ENCODE results near the gene KLHL30.
"Not testable (repeated sequence)": the region's sequence is repeated elsewhere in the genome, so short reads cannot be mapped to it uniquely, and the experiment has no call there.

Gene KLHL30

DNA sequence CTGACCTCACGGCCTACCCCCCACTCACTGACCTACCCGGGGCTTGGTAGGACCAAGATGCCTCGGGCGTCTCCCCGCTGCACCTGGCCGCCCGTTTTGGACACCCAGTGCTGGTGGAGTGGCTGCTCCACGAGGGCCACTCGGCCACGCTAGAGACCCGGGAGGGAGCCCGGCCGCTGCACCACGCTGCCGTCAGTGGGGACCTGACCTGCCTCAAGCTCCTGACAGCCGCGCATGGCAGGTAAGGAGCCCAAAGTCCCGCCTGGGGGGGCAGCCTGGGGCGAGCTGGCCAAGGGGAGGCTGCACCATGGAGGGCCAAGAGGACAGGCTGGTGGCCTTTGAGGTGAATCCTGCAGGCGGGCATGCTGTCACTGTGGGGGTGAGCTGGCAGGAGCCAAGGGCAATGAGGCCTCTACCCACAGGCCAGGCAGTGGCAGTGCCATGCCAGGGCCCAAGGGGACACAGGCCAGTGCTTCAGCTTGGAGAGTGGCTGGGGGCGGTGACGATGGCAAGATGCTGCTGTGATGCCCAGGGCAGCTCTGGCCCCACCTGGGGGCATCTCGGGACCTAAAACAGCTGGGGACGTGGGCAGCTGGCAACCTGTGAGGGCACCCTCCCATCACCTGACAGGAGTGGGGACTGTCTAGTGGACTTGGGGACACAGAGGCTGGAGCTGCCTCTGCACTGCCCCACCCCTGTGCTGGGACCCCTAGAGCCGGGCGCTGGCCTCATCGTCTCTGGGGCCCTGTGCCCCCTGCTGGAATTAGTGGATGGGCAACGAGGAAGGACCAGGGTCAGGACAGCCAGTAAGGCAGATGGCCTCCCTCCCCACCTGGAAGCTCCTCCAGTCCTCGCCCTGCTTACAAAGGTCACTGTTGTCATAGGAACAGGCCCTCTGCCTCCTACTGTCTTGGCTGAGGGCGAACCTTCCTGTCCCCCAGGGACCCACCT is 36.3 kb upstream of the KLHL30 start:
- DNase-seq (ENCODE audit: extremely low read depth in 1 of 2, low read depth in 1 of 2) = no peak

DNA sequence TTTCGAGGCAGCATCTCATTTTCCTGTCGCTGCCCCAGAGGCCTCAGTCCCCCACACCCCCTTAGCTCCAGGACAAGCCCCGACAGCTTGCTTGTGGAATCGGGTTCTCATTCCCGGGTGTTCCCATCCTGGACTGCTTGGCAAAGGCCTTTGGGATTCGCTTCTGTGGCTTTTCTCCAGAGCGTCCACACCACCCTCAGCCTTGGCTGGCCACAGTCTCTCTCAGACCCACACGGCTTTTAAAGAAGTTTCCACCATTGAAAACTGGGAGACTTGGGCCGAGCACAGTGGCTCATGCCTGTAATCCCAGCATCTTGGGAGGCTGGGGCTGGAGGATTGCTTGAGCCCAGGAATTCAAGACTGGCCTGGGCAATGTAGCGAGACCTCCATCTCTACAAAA is 35.6 kb upstream of the KLHL30 start:
- no peak for DNase-seq (ENCODE audit: extremely low read depth in 1 of 2, low read depth in 1 of 2)

DNA sequence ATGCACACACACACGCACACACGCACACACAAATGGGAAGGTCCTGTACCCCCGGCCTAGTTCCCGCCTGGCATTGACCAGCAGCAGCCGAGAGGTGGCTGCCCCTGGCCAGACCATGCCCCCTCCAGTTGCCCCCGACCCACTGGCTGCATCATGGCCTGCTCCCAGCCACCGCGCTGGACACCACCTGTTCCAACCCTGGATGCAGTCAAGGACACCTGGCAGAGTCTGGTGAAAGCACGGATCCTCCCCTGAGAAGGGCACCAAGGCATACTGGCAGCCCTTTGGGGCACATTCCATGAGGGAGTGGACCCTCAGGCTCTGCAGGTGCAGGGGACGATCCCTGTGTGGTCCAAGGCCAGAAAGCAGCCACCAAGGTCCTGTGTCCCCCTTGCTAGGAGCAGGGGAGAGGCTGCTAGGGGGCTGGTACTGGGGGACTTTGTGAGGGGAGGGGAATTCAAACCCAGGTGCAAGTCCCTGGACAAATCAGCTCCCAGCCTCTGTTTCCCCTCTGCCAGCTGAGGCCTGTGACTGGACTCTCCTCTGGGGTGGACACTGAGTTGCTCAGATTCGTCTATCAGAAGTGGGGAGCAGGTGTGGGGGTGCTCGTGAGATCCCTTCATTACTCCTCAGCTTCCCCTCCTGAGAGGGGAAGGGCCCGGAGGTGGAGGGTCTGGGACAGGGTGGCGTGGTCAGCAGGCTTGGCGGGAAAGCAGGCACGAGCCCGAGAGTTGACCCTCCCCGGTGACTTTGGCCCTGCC is 34.8 kb upstream of the KLHL30 start:
- no peak for DNase-seq (ENCODE audit: extremely low read depth in 1 of 2, low read depth in 1 of 2)

DNA sequence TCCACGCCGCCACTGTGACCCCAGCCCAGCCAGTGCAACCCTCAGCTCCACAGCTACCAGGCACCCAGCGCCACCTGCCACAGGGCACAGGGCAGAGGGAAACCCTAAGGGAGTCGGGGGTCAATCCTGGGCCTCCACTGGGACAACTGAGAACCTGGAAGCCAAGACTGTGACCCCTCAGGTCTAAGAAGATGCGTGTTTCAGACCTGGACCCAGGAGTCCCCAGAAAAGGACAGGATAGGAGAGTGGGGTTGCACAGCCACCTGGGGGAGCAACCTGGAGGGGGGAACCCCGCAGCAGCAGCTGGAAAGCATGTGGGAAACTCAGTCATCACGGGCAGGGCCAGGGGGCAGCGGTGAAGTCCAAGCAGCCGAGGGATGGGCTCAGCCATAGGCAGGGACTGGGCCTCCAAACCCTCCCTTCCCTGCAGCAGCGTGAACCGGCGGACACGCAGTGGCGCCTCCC is 34.2 kb upstream of the KLHL30 start:
- no peak for DNase-seq (ENCODE audit: extremely low read depth in 1 of 2, low read depth in 1 of 2)

DNA sequence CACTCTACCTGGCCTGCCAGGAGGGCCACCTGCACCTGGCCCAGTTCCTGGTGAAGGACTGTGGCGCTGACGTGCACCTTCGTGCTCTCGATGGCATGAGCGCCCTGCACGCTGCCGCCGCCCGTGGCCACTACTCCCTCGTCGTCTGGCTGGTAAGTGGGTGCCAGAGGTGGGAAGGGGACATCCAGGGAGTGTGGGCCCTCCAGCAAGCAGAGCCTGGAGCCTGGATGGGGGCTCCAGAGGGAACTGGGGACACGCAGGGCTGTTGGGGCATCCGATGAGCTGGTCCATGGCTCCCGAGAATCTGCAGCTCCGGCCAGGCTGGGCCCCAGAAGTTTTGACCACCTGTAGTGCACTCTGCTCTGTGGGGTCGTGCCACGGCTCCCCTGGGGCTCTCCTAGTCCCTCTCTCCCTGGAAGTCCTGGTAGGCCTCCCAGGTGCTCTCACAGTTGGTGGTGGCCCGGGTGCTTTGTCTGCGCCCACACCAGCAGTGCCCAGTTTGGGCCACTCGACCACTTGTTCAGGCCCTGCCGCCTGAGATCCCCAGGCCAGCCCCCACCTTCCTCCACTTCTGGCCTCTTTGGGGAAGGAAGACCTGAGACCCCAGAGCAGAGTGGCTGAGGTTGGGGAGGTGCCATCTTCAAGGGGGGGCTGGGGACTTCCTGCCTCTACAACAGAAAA is 33.6 kb upstream of the KLHL30 start:
- no peak for DNase-seq (ENCODE audit: extremely low read depth in 1 of 2, low read depth in 1 of 2)

DNA sequence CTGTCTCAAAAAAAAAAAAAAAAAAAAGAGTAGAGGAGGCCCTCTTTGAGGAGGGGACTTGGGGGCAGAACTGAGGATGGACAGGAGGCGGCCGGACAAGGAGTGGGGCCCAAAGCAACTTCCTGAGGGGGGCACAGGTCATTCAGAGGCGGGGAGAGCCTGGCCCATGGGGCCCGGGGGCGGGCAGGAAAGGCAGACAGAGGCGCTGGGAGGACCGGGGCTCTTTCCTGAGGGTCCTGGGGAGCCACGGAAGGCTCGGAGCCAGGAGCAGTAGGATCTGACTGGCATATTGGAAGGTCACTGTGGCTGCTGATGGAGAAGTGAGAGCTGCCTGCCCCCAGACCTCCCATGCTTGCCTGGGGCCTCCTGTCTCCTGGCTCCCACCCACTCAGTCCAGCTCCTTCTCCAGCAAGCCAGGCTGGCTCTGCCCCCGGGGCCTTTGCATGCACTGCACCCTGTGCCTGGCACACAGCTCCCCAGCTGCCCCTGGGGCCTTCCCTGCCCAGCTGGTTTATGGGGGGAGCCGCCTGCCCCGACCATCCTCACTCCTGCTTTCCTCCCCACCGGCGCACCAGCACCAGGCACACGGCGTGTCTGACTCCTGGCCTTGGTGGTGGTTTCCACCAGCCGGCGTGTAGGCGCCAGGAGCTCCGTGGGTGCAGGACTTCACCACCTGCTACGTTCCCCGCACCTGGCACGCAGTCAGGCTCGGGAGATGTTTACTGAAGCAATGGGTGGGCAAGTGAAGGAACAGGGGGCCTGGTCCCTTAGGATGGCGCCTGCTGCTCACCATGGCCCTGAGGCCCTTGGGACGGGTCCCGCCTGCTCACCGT is 32.7 kb upstream of the KLHL30 start:
- no peak for DNase-seq (ENCODE audit: extremely low read depth in 1 of 2, low read depth in 1 of 2)

DNA sequence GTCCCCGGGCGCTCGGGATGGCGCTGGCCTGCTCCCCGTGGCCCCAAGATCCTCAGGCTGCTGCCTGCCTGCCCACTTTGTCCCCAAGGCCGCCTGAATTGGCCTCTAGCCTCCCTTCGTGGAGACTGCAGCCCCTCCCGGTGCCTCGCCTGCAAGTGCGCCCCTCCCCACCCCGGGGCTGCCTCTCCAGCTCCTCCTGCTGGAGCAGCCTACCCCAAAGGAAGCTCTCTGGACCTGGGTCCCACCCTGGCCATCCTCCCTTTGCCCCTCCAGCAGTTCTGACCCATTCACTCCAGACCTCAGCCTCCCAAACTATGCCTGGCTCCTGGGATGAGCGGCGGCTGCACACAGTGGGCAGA is 32.1 kb upstream of the KLHL30 start:
- DNase-seq (ENCODE audit: extremely low read depth in 1 of 2, low read depth in 1 of 2) = no peak

DNA sequence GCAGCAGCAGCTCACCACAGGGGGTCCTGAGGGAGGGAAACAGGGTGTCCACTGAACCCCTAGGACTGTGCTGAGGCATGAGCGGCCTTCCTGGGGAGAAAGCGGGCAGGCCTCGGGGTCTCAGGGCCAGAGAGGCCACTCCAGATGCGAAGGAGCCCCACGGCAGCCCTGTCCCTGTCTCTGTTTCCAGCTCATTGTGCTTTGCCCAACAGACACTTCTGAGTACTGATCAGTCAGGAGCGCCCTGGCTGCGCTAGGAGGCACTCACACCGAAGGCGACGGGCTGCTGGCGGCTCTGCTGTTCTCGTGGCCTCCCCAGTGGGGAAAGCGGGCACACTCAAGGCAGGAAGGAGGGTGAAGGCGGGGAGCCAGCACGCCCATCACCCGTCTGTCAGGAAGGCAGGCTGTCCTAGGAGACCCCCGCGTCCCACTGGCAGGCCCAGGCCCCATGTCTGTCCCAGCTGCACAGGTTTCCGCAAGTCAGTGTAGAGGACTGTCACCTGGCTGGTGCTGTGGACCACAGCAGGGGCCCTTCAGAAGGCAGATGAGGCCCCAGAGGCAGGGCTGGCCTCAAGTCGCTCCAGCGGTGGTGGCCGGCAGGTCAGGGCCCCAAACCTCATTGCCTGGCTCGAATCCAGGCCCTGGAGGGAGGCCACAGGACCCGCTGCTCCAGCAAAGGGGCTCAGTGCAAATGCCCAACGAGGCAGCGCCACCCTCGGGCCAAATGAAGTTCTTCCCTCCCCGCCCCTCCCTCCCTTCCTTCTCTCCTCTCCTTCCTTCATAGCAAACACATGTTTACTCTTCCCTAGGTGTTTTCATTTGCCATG is 31.6 kb upstream of the KLHL30 start:
- DNase-seq (ENCODE audit: extremely low read depth in 1 of 2, low read depth in 1 of 2) = no peak

DNA sequence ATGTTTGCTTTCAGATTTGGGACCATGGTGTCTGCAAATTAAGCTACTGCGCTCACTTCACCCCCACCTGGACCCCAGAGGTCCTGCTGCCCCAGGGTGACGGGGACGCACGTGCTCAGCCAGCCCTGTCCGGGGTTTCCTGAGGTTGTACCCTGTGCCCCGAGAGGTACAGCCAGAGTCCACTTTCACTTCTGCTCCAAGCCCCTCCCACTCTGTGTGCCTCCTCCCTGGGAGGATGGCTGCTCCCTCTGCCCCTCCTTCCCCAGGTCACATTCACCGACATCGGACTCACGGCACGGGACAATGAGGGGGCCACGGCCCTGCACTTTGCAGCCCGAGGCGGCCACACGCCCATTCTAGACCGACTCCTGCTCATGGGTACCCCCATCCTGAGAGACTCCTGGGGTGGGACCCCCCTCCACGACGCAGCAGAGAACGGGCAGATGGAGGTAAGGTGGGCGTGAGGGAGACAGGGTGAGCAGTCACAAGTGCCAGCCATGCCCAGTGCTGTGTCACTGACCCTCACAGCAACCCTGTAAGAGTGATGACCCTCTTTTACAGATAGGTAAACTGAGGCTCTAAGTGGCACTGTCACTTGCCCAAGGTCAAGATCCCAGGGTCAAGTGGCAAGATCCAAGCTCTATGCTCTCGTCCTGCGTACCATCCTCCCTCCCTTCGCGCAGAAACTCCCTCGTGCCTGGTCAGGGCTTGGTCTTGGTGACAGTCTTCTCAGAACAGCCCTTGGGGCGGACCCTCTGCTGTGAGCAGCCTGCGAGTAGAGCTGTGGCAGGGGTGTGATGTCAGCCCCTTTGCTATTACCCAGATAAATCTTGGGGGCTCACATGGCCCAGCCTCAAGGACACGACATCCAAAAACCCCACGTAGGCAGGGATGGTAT is 30.7 kb upstream of the KLHL30 start:
- no peak for DNase-seq (ENCODE audit: extremely low read depth in 1 of 2, low read depth in 1 of 2)

DNA sequence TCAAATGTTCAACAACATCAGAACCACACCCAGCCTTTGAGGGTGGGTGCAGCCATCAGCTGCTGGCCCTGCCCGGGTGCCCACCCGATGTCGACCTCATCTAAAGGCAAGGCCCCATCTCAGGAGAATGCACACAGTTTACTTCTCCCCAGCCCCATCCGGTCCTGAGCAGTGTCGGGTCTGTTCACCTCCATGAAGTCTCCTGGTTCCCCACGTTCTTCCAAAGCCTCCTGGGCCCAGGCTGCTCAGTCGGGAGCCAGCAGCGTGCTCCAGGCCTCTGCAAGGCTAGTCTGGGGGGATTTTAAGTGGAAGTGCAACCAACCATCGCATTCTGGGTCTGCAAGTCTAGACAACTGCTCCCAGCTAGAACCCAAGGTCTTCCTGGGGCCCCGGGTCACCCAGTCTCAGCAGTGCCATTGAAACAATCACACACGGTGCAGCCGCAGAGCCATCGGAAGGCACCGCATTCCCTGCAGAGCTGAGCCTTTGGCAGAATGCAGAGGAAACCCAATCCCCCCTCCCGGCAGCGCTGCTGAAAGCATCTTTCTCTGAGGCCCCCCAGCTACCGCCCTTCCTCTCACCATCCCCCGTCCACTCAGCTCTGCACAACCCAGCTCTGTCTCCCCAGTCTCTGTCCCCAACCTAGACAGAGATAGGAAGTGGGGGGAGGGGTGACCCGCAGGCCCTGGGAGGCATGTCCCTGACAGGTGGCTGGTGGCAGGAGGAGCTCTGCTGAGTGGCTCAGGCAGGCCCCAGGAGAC is 29.9 kb upstream of the KLHL30 start:
- no peak for DNase-seq (ENCODE audit: extremely low read depth in 1 of 2, low read depth in 1 of 2)

DNA sequence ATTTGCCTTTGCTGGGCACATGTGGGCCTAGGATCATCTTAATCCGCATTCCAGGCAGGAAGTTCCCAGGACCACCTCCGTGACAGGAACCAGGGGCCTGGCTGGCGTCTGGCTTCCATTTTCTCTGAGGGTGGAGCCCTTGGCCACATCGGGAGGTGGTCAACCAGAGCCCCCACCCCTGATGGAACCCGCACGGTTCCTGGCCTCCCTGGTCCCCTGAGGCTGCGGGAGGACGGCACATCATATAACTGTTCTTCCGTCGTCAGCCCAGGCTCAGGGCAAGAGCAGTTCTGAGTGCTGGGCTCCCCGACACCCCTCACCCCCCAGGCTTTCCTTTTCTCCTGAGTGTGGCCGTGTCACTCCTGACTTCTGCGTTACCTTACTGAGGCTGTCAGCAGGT is 24.9 kb upstream of the KLHL30 start:
- DNase-seq (ENCODE audit: extremely low read depth in 1 of 2, low read depth in 1 of 2) = no peak

DNA sequence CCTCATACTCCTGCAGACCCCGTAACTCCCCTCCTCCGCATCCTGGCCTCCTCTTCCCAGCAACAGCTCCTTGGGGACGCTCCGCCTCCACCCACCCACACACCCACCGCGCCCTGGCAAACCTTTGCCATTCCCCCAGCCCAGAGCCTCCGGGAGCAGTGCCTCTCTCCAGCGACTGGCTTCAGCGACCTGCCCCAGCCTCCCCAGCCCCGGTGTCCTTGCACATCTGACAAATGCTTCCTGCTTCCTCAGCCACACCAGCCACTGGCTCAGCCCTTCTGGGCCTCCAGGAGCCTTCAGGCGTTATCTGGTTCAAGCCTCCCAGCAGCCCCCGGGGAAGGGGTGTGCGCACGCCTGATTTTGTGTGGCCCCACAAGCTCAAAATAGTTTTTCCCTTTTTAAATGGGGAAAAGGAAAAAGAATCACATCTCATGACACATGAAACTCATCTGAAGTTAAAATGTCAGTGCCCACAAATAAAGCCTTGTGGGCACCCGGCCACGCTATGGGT is 24.1 kb upstream of the KLHL30 start:
- DNase-seq (ENCODE audit: extremely low read depth in 1 of 2, low read depth in 1 of 2) = no peak

DNA sequence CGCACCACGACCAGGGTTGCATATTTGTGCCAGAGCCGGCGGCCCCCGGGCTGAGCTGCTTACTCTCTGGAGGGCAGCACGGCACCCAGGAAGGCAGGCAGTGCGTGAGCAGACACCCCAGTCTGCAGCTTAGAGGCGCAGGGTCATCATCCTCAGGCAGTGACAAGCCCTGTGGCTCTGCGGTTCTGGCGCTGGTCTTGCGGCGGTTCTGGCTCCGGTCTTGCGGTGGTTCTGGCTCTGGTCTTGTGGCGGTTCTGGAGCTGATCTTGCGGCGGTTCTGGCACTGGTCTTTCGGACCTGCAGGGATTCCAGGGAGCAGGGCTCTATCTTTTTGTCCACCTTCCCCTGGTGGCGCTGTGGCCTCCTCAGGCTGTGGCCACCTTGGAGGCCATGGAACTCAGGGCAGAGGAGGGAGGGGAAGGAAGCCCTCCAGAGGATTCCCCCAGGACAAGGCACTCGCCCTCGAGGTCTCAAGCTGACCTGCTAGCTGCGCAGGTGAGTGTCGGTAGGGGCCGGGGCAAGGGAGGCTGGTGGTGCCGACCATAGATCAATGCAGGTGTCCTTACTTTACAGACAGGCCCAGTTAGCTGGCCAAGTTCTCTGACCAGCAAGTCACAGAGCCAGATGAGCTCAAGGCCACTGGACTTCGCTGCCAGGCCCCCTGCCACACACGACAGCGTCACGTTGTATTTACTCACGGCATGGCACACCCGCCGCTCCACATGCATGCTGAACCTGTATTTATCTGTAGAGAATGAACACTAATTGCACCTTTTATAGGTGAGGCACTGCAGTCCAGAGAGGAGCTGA is 23.4 kb upstream of the KLHL30 start:
- DNase-seq (ENCODE audit: extremely low read depth in 1 of 2, low read depth in 1 of 2) = no peak

DNA sequence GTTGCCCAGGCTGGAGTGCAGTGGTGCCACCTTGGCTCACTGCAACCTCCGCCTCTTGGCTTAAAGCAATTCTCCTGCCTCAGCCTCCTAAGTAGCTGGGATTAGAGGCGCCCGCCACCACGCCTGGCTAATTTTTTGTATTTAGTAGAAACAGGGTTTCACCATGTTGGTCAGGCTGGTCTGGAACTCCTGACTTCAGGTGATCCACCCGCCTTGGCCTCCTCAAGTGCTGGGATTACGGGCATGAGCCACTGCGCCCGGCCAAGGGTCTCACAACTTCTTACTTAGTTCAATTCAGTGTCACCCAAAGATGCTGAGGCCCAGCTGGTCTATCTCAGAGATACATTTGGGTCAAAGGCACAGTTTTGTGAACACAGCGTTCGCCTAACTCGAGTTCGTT is 22.8 kb upstream of the KLHL30 start:
- DNase-seq (ENCODE audit: extremely low read depth in 1 of 2, low read depth in 1 of 2) = not testable (repeated sequence)

DNA sequence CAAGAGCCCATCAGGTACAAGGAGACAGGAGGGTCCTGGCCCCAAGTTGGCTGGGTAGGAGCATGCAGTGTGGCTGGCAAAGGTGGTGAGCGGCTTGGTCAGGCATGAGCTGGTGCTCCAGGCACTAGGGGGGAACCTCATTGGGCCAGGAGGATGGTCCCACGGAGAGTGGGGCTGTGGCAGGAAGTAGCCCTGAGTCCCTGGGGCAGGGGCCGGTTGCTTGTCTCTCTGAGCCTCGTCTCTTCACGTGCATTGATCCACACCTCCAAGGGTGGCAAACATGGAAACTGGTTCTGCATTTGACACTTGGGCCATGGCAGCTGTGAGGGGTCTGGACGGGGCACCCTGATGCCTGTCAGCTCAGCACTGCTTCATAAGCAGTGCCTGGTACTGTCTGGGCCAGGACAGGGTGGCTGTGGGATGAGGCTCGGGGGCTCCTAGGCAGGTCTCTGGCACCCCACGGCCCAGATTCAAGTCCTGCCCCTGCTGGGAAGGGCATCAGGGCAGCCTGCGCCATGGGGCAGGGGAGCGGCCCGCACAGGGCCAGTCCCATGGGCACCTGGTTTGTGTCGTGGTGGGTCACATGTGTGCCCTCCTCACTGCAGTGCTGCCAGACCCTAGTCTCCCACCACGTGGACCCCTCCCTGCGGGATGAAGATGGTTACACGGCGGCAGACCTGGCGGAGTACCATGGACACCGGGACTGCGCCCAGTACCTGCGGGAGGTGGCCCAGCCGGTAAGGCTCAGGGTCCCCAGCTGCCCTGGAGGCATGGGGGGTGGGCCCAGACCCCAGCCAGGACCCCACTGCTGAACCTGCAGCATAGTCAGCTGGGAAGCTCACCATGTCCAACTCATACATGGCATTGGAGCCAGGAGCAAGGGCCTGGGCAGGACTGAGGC is 21.9 kb upstream of the KLHL30 start:
- DNase-seq (ENCODE audit: extremely low read depth in 1 of 2, low read depth in 1 of 2) = no peak
